Motor neuron (in vitro differentiated cells): ENCODE measurements around the gene SIRT2. TPM values are rescaled to one million over a fixed set of nuclear protein-coding genes. Genes with fewer than 3 reads are reported as not detected.
"Not testable (repeated sequence)": the region's sequence is repeated elsewhere in the genome, so short reads cannot be mapped to it uniquely, and the experiment has no call there.

ENCODE experiments used
- ATAC-seq, 8 experiments: fragments of 200-7000 bp; cut with Tn5 transposase; replicated peaks in 6 of 8; 2 replicates each; pipeline ENCODE4 v1.8.0; 2021; ENCODE audit warnings: mild to moderate bottlenecking in 8 of 8, moderate library complexity in 8 of 8
- H3K27ac ChIP-seq, 2 donors: fragments of 250-450 bp; sonication (Bioruptor Pico); 2 replicates each; pipeline ENCODE4 v1.9.0; 2021; ENCODE audit warnings: antibody characterized with exemption in 2 of 2, mild to moderate bottlenecking in 2 of 2, moderate library complexity in 1 of 2
- H3K4me1 ChIP-seq, 2 donors: fragments of 250-450 bp; sonication (Bioruptor Pico); replicated peaks in 1 of 2; 2 replicates each; pipeline ENCODE4 v1.6.1; 2021; ENCODE audit warnings: antibody characterized with exemption in 2 of 2, mild to moderate bottlenecking in 2 of 2, moderate library complexity in 1 of 2
- H3K4me3 ChIP-seq, 5 donors: fragments of 250-450 bp; sonication (Bioruptor Pico); 2 replicates each; pipeline ENCODE4 v1.9.0; 2021; ENCODE audit warnings: antibody characterized with exemption in 5 of 5, mild to moderate bottlenecking in 5 of 5, moderate library complexity in 4 of 5
- WGBS, 10 experiments: fragments of 450-650 bp; shearing (Covaris generic); methylation state at CpG; one replicate each; pipeline ENCODE4 v1.0.0; 2022; 5-methylcytosine and 5-hydroxymethylcytosine counted together
- in situ Hi-C, 9 experiments: fragments of 400-800 bp; cut with MboI; loops; one replicate each; pipeline ENCODE4 v1.15.0; 2021; ENCODE audit warnings: low sequenced_read_pairs in 9 of 9, low pct_unique_long_range_greater_than_20kb in 2 of 9; ENCODE audit not compliant: unreplicated experiment in 9 of 9
- total RNA-seq, 8 experiments: library from RNA; unstranded; fragments of 300-600 nt; gene quantifications; 2 replicates each; pipeline versions ENCODE4 v1.2.3 to v1.2.4, GENCODE V29; 2022

The SIRT2 gene
- total RNA-seq, 8 experiments from 2014 or later: 22.8 to 66.0 (median 38.1) TPM

- H3K4me1 ChIP-seq: peaks cover 0 to 4% of the 10 kb centered on the region in 2 donors
- no peak overlapping the region for H3K4me3 ChIP-seq
- no peak overlapping the region for H3K27ac ChIP-seq
- WGBS, 10 experiments: 89 to 100% (median 100%) methylated on average over 1 to 5 of the region's 6 CpGs; no CpG with 5 or more reads in 3 of the 10 experiments
- in situ Hi-C loops: no loop called here
- ATAC-seq: no peak
Observed at GRCh38 chr19:38868551-38868950, 30.9 kb downstream of the SIRT2 start.

GRCh38 chr19:38867171-38867780 is 32.1 kb downstream of the SIRT2 start:
- peaks cover 0 to 7% of the 10 kb centered on the region in 2 donors for H3K4me1 ChIP-seq
- no peak overlapping the region for H3K27ac ChIP-seq
- 72 to 100% (median 83%) methylated on average over 1 to 8 of the region's 10 CpGs; no CpG with 5 or more reads in 2 of the 10 experiments for WGBS, 10 experiments
- in situ Hi-C loops: no loop called here
- no peak for ATAC-seq
- H3K4me3 ChIP-seq: no peak overlapping the region

- in situ Hi-C loops: no loop called here
- 10 to 100% (median 45%) methylated on average over 1 to 8 of the region's 10 CpGs; no CpG with 5 or more reads in 2 of the 10 experiments for WGBS, 10 experiments
Observed at GRCh38 chr19:38862321-38863059, 36.9 kb downstream of the SIRT2 start.

GRCh38 chr19:38861368-38861767 is 38.0 kb downstream of the SIRT2 start:
- 83 to 100% (median 100%) methylated on average over 1 to 3 of the region's 3 CpGs; no CpG with 5 or more reads in 2 of the 10 experiments for WGBS, 10 experiments
- Histone ChIP-seq H3K4me1 (peaks cover 12 to 18% of the 10 kb centered on the region in 2 donors), H3K27ac (no peak overlapping the region), H3K4me3 (no peak overlapping the region)
- no peak for ATAC-seq
- in situ Hi-C loops: no loop called here

More at GRCh38 chr19:38862321-38863059, 36.9 kb downstream of the SIRT2 start:
- no peak overlapping the region for H3K4me3 ChIP-seq
- peak; percentile 60 to 91 (median 82) for ATAC-seq
- H3K4me1 ChIP-seq: peaks cover 12 to 18% of the 10 kb centered on the region in 2 donors
- peak overlapping the region in 1 of 2 donors; percentile 37 for H3K27ac ChIP-seq

- in situ Hi-C loops, H3K4me3 ChIP-seq: not testable (repeated sequence)
- H3K4me1 ChIP-seq: peaks cover 12 to 18% of the 10 kb centered on the region in 2 donors
- 0 to 100% (median 45%) methylated on average over 1 to 10 of the region's 21 CpGs; no CpG with 5 or more reads in 2 of the 10 experiments for WGBS, 10 experiments
- peak in 1 of 8 experiments; percentile 28 for ATAC-seq
- H3K27ac ChIP-seq: peak overlapping the region; percentile 59 to 63
Observed at GRCh38 chr19:38859631-38860204, 39.7 kb downstream of the SIRT2 start.

GRCh38 chr19:38856813-38857212 is 42.6 kb downstream of the SIRT2 start:
- H3K4me3 ChIP-seq: no peak overlapping the region
- ATAC-seq: no peak
- in situ Hi-C loops: no loop called here
- peaks cover 12% of the 10 kb centered on the region in 2 donors for H3K4me1 ChIP-seq
- WGBS, 10 experiments: 86 to 100% (median 98%) methylated on average over 1 to 3 of the region's 3 CpGs
- H3K27ac ChIP-seq: no peak overlapping the region

- H3K4me3 ChIP-seq, ATAC-seq, in situ Hi-C loops, H3K27ac ChIP-seq: not testable (repeated sequence)
- no CpG with 5 or more reads among the region's 37 CpGs for WGBS, 10 experiments
- peaks cover 10 to 12% of the 10 kb centered on the region in 2 donors for H3K4me1 ChIP-seq
Observed at GRCh38 chr19:38855751-38856150, 43.7 kb downstream of the SIRT2 start.

- H3K4me3 ChIP-seq, in situ Hi-C loops, ATAC-seq, H3K27ac ChIP-seq: not testable (repeated sequence)
- H3K4me1 ChIP-seq: peaks cover 6 to 10% of the 10 kb centered on the region in 2 donors
- 7 to 46% methylated on average over 2 of the region's 3 CpGs; no CpG with 5 or more reads in 8 of the 10 experiments for WGBS, 10 experiments
Observed at GRCh38 chr19:38854961-38855360, 44.5 kb downstream of the SIRT2 start.

GRCh38 chr19:38853214-38853613 is 46.2 kb downstream of the SIRT2 start:
- 75 to 95% (median 88%) methylated on average over 1 to 10 of the region's 17 CpGs; no CpG with 5 or more reads in 3 of the 10 experiments for WGBS, 10 experiments
- in situ Hi-C loops: no loop called here
- Histone ChIP-seq H3K27ac (no peak overlapping the region), H3K4me1 (peaks cover 3 to 4% of the 10 kb centered on the region in 2 donors), H3K4me3 (no peak overlapping the region)
- ATAC-seq: no peak

GRCh38 chr19:38852231-38853044 is 47.0 kb downstream of the SIRT2 start:
- 0 to 26% (median 7%) methylated on average over 2 to 6 of the region's 52 CpGs; no CpG with 5 or more reads in 5 of the 10 experiments for WGBS, 10 experiments
- Histone ChIP-seq H3K27ac (peak overlapping the region; percentile 92 to 94), H3K4me1 (peaks cover 4 to 5% of the 10 kb centered on the region in 2 donors), H3K4me3 (peak overlapping the region; percentile 60 to 93 (median 66))
- in situ Hi-C loops: no loop called here
- ATAC-seq: peak in 1 of 8 experiments; percentile 1

- Histone ChIP-seq H3K4me3 (peak overlapping the region; percentile 60 to 93 (median 66)), H3K4me1 (peaks cover 4 to 5% of the 10 kb centered on the region in 2 donors), H3K27ac (peak overlapping the region; percentile 92 to 94)
- in situ Hi-C loops: no loop called here
- 0% methylated on average over 3 of the region's 67 CpGs; no CpG with 5 or more reads in 8 of the 10 experiments for WGBS, 10 experiments
- peak; percentile 2 to 15 (median 6) for ATAC-seq
Observed at GRCh38 chr19:38851622-38852230, 47.7 kb downstream of the SIRT2 start.
